Glutamatergic neuron (in vitro differentiated cells): ENCODE results near the gene PIEZO1. TPM values are rescaled to one million over a fixed set of nuclear protein-coding genes. Genes with fewer than 3 reads are reported as not detected.

Experiments used
- DNase-seq: peaks from one replicate; pipeline ENCODE4 v3.0.0; 2022
- H3K27ac Mint-ChIP-seq: one replicate; pipeline ENCODE4 v1.8.0; 2020; ENCODE audit warnings: mild to moderate bottlenecking, mixed read lengths, inconsistent platforms; ENCODE audit not compliant: unreplicated experiment
- H3K27me3 Mint-ChIP-seq: one replicate; pipeline ENCODE4 v1.8.0; 2020; ENCODE audit warnings: mild to moderate bottlenecking, moderate library complexity, mixed read lengths, inconsistent platforms; ENCODE audit not compliant: unreplicated experiment
- H3K36me3 Mint-ChIP-seq: one replicate; pipeline ENCODE4 v1.8.0; 2020; ENCODE audit warnings: mild to moderate bottlenecking, mixed read lengths, inconsistent platforms; ENCODE audit not compliant: unreplicated experiment
- H3K4me1 Mint-ChIP-seq: one replicate; pipeline ENCODE4 v1.8.0; 2020; ENCODE audit warnings: mild to moderate bottlenecking, low read depth, mixed read lengths, inconsistent platforms; ENCODE audit not compliant: unreplicated experiment
- H3K4me3 Mint-ChIP-seq: one replicate; pipeline ENCODE4 v1.8.0; 2020; ENCODE audit warnings: mild to moderate bottlenecking, mixed read lengths, inconsistent platforms; ENCODE audit not compliant: unreplicated experiment
- H3K9me3 Mint-ChIP-seq: one replicate; pipeline ENCODE4 v1.8.0; 2020; ENCODE audit warnings: mild to moderate bottlenecking, moderate library complexity, mixed read lengths, inconsistent platforms; ENCODE audit not compliant: unreplicated experiment
- total RNA-seq: library from RNA; stranded (reverse); fragmentation: NEBNext Ultra II Directional; extraction: Animal tissue kit (Norgen Biotek cat#: 25700); gene quantifications from one replicate; pipeline ENCODE4 v1.2.1, GENCODE V29; 2021; ENCODE audit not compliant: unreplicated experiment
- TF ChIP-seq, protein P1 (sequence below): fragments of 200-600 bp; sonication (generic); IDR thresholded peaks from one replicate; pipeline ENCODE4 v1.5.0; 2021; ENCODE audit not compliant: partially characterized antibody, unreplicated experiment

Gene PIEZO1
- total RNA-seq, 1 donor from 2014 or later, result 12.3 TPM

DNA sequence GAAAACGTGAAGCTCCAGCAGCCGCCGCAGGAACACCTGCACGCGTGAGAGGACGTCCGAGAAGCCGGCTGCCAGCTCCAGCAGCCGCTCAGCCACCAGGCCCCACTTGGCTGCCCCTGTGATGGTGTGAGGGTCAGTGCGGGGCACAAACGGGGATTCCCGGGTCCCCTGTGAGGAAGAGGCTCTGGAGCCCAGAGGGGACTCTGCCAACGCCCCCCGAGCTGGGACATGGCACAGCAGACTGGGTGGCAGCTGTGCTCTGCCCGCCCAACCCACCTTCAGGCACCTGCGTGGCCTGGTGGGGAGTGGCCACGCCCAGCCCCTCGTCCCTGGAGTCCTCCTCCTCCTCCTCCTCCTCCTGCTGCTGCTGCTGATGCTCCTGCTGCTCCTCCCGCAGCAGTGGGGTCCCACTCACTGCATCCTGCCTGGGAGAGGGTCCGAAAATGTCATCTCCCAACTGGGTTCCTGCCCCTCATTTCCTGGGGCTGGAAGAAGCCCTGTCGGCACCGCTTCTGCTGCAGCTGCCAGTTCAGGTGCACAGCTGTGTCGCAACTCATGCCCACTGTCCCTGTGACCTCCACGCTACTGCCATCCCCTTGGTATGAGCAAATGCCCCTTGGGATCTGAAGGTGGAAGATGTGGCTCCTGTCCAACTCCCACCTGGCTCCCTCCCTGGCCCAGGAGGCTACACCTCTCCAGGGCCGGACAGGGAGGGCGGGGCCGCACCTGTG lies 51.2 kb downstream of the PIEZO1 start:
- H3K36me3 Mint-ChIP-seq, result no peaks in the 10 kb centered on the region
- H3K4me1 Mint-ChIP-seq, result peaks cover 12% of the 10 kb centered on the region
- H3K4me3 Mint-ChIP-seq, result no peak overlapping the region
- peaks cover 8% of the 10 kb centered on the region for H3K9me3 Mint-ChIP-seq
- TF ChIP-seq, protein P1, sequence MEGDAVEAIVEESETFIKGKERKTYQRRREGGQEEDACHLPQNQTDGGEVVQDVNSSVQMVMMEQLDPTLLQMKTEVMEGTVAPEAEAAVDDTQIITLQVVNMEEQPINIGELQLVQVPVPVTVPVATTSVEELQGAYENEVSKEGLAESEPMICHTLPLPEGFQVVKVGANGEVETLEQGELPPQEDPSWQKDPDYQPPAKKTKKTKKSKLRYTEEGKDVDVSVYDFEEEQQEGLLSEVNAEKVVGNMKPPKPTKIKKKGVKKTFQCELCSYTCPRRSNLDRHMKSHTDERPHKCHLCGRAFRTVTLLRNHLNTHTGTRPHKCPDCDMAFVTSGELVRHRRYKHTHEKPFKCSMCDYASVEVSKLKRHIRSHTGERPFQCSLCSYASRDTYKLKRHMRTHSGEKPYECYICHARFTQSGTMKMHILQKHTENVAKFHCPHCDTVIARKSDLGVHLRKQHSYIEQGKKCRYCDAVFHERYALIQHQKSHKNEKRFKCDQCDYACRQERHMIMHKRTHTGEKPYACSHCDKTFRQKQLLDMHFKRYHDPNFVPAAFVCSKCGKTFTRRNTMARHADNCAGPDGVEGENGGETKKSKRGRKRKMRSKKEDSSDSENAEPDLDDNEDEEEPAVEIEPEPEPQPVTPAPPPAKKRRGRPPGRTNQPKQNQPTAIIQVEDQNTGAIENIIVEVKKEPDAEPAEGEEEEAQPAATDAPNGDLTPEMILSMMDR, result no peak
- no peak for DNase-seq
- peaks cover 14% of the 10 kb centered on the region for H3K27me3 Mint-ChIP-seq
- no peak overlapping the region for H3K27ac Mint-ChIP-seq

DNA sequence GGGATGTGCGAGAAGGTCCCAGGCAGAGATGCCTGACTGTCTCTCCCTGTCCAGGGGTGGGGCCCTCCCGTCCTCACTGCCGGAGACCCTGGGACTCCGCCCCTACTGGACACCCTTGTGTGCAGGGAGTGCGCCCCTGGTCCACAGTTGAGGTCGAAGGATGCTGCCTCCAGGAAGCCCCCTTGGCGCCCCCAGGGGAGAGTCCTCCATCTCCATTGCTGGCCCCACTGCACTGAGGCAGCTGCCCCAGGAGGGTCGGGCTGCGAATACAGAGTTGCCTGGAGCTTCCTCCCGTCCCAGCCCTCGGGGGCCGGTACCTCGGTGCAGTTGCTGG lies 52.1 kb downstream of the PIEZO1 start:
- H3K4me3 Mint-ChIP-seq, result no peak overlapping the region
- TF ChIP-seq, protein P1, result no peak
- peaks cover 10% of the 10 kb centered on the region for H3K9me3 Mint-ChIP-seq
- no peaks in the 10 kb centered on the region for H3K36me3 Mint-ChIP-seq
- peaks cover 15% of the 10 kb centered on the region for H3K27me3 Mint-ChIP-seq
- no peak for DNase-seq
- no peak overlapping the region for H3K27ac Mint-ChIP-seq
- H3K4me1 Mint-ChIP-seq, result peaks cover 13% of the 10 kb centered on the region

DNA sequence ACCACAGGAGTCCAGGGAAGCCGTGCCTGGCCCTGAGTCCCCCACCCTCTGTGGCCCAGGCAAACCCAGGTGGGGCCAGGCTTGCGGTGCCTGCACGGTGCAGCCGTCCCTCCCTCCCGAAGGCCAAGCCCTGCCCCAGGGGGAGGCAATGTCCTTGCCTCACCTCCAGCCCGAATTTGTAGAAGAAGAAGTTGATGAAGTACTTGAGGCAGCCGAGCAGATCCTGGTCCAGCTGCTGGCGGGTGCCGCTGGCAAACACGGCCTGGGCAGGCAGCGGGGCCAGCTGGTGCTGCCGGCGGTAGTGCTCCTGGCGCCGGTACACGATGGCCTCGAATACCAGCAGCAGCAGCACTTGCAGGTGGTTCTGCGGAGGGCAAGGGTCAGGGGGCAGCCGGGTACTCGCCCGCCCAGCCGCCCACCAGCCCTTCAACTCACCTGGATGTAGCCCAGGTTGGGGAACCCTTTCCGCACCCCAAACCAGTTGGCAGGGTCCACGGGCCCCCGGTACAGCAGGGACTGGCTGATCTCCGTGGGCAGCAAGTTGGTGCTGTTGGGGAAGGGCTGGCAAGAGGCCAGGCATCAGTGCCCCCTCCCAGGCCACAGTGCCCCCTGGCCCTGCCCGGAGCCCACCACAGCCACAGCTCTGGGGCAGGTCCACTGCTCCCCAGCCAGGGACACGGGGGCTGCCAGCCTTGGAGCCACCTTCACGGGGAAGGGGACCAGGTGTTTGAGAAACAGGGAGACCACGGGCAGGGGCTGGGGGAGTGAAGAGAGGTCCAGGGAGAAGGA lies 52.7 kb downstream of the PIEZO1 start:
- H3K27ac Mint-ChIP-seq, result no peak overlapping the region
- TF ChIP-seq, protein P1, result no peak

DNA sequence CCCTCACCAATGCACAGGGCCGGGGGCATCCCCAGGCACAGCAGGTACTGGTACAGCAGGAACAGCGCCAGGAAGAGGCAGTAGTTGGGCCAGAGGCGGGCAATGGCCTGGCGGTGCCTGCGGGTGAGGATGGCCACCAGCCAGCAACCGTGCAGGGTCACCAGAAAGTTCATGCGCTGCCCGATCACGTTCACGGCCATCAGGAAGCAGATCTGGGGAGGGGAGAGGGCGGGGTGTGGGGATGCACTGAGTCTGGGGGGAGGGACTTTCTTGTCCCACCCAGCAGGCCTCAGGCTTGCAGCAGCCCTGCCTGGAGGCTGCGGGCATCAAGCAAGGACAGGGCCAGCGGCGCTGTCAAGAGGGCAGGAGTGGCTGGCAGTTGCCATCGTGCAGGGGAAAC lies 53.3 kb downstream of the PIEZO1 start:
- Mint-ChIP-seq H3K4me3 (no peak overlapping the region), H3K9me3 (peaks cover 14% of the 10 kb centered on the region), H3K27me3 (peaks cover 20% of the 10 kb centered on the region), H3K27ac (peak overlapping the region; percentile 96), H3K4me1 (peaks cover 17% of the 10 kb centered on the region), H3K36me3 (no peaks in the 10 kb centered on the region)
- TF ChIP-seq, protein P1, result no peak
- DNase-seq, result peak; percentile 62

More for the DNA sequence above, 52.7 kb downstream of the PIEZO1 start:
- Mint-ChIP-seq H3K27me3 (peaks cover 20% of the 10 kb centered on the region), H3K36me3 (no peaks in the 10 kb centered on the region), H3K4me3 (no peak overlapping the region), H3K4me1 (peaks cover 17% of the 10 kb centered on the region), H3K9me3 (peaks cover 14% of the 10 kb centered on the region)
- no peak for DNase-seq
